GM18951 (cell line): ENCODE measurements around the gene FAM222B.

ENCODE experiments used
- POLR2A ChIP-seq: IDR thresholded peaks from 4 replicates; pipeline ENCODE4 v1.6.1; 2011; ENCODE audit warnings: mild to moderate bottlenecking; ENCODE audit not compliant: insufficient read length, insufficient read depth; ENCODE audit errors: extremely low read depth
- in situ Hi-C: fragments of 300-500 bp; cut with MboI; formaldehyde crosslinking; loops from one replicate; pipeline ENCODE4 v1.12.0; 2022; ENCODE audit warnings: low sequenced_read_pairs, mixed read lengths, inconsistent platforms; ENCODE audit not compliant: unreplicated experiment

FAM222B gene

GRCh38 chr17:28716740-28717577 lies 125.6 kb downstream of the FAM222B start:
- in situ Hi-C loops: no loop called here
- no peak for TF ChIP-seq POLR2A

- in situ Hi-C loops: no loop called here
- TF ChIP-seq POLR2A: no peak
Observed at GRCh38 chr17:28715217-28715616, 127.4 kb downstream of the FAM222B start.

GRCh38 chr17:28714281-28714680 lies 128.3 kb downstream of the FAM222B start:
- in situ Hi-C loops: no loop called here
- no peak for TF ChIP-seq POLR2A

GRCh38 chr17:28712705-28713415 lies 129.7 kb downstream of the FAM222B start:
- in situ Hi-C loops: no loop called here
- TF ChIP-seq POLR2A: no peak

- in situ Hi-C loops: no loop called here
- TF ChIP-seq POLR2A: no peak
Observed at GRCh38 chr17:28712032-28712704, 130.4 kb downstream of the FAM222B start.

- no peak for TF ChIP-seq POLR2A
- in situ Hi-C loops: no loop called here
Observed at GRCh38 chr17:28711723-28712031, 130.9 kb downstream of the FAM222B start, which contains the start of gene PROCA1. Gene PROCA1 (minus strand): TSS chr17:28711888. CDS start chr17:28711660, 228 bp downstream.

- TF ChIP-seq POLR2A: peak; percentile 78
Observed at GRCh38 chr17:28710861-28711722, 131.5 kb downstream of the FAM222B start.

GRCh38 chr17:28707339-28707720 lies 135.3 kb downstream of the FAM222B start:
- TF ChIP-seq POLR2A: no peak
- in situ Hi-C loops: no loop called here

More at GRCh38 chr17:28710861-28711722, 131.5 kb downstream of the FAM222B start:
- in situ Hi-C loops: no loop called here

GRCh38 chr17:28706471-28707338 lies 135.9 kb downstream of the FAM222B start:
- in situ Hi-C loops: no loop called here
- TF ChIP-seq POLR2A: no peak
